Neutrophil (primary cell): ENCODE results near the gene MTCH2.
A peak's percentile ranks its signal among the peaks of the same experiment; 100 is the strongest.
"Not testable (repeated sequence)": the region's sequence is repeated elsewhere in the genome, so short reads cannot be mapped to it uniquely, and the experiment has no call there.

Experiments
- H3K27ac ChIP-seq: fragments of 200-600 bp; sonication (generic); 2 replicates; pipeline ENCODE4 v1.5.1; 2016; ENCODE audit warnings: mild to moderate bottlenecking, moderate library complexity
- H3K27me3 ChIP-seq: fragments of 200-600 bp; sonication (generic); 2 replicates; pipeline ENCODE4 v1.6.0; 2016; ENCODE audit warnings: mild to moderate bottlenecking
- H3K36me3 ChIP-seq: fragments of 200-600 bp; sonication (generic); 2 replicates; pipeline ENCODE4 v1.5.1; 2017
- H3K4me1 ChIP-seq, 2 experiments: fragments of 200-600 bp in 1 of 2; sonication (generic) in 1 of 2; 1 replicate in 1 of 2; 2 replicates in 1 of 2; pipeline versions ENCODE4 v1.5.1 to v1.6.1; 2013 to 2016; ENCODE audit warnings: low read depth in 1 of 2, low read length in 1 of 2, mild to moderate bottlenecking in 1 of 2, moderate library complexity in 1 of 2; ENCODE audit not compliant: control insufficient read depth in 1 of 2, insufficient read depth in 1 of 2
- H3K4me3 ChIP-seq, 2 experiments: fragments of 200-600 bp in 1 of 2; sonication (generic) in 1 of 2; 1 replicate in 1 of 2; 2 replicates in 1 of 2; pipeline ENCODE4 v1.5.1; 2013 to 2016; ENCODE audit warnings: low read depth in 1 of 2, low read length in 1 of 2, mild to moderate bottlenecking in 1 of 2, moderate library complexity in 1 of 2
- H3K9me3 ChIP-seq: fragments of 200-600 bp; sonication (generic); 2 replicates; pipeline ENCODE4 v1.5.1; 2016
- CTCF ChIP-seq: fragments of 200-600 bp; sonication (generic); IDR thresholded peaks from 2 replicates; pipeline ENCODE4 v1.5.1; 2016; ENCODE audit warnings: antibody characterized with exemption

The MTCH2 gene

GRCh38 chr11:47649276-47649675, 6.9 kb upstream of the MTCH2 start:
- Histone ChIP-seq H3K27ac (no peak overlapping the region), H3K9me3 (no peaks in the 10 kb centered on the region), H3K27me3 (no peaks in the 10 kb centered on the region), H3K4me3 (no peak overlapping the region), H3K36me3 (no peaks in the 10 kb centered on the region), H3K4me1 (no peaks in the 10 kb centered on the region)
- TF ChIP-seq CTCF: no peak

- Histone ChIP-seq H3K27me3 (no peaks in the 10 kb centered on the region), H3K4me3 (no peak overlapping the region), H3K4me1 (peaks cover 14 to 16% of the 10 kb centered on the region in 2 experiments), H3K27ac (no peak overlapping the region), H3K36me3 (no peaks in the 10 kb centered on the region), H3K9me3 (no peaks in the 10 kb centered on the region)
- TF ChIP-seq CTCF: no peak
These were observed 3.7 kb upstream of the MTCH2 start for GRCh38 chr11:47646019-47646418.

GRCh38 chr11:47645500-47645899, 3.1 kb upstream of the MTCH2 start:
- no peak overlapping the region for H3K27ac ChIP-seq
- H3K4me1 ChIP-seq: peaks cover 14 to 16% of the 10 kb centered on the region in 2 experiments
- TF ChIP-seq CTCF: no peak
- H3K4me3 ChIP-seq: no peak overlapping the region
- H3K9me3 ChIP-seq: no peaks in the 10 kb centered on the region
- no peaks in the 10 kb centered on the region for H3K36me3 ChIP-seq
- no peaks in the 10 kb centered on the region for H3K27me3 ChIP-seq

GRCh38 chr11:47641600-47642098, 710 bp downstream of the MTCH2 start:
- Histone ChIP-seq H3K9me3 (no peaks in the 10 kb centered on the region), H3K4me3 (peak overlapping the region; percentile 83 to 92), H3K27me3 (no peaks in the 10 kb centered on the region), H3K36me3 (no peaks in the 10 kb centered on the region), H3K4me1 (peaks cover 14 to 16% of the 10 kb centered on the region in 2 experiments), H3K27ac (peak overlapping the region; percentile 89)
- TF ChIP-seq CTCF: no peak

GRCh38 chr11:47640506-47640905, 1.9 kb downstream of the MTCH2 start:
- H3K9me3 ChIP-seq, H3K27ac ChIP-seq, H3K27me3 ChIP-seq, H3K36me3 ChIP-seq, H3K4me3 ChIP-seq: not testable (repeated sequence)
- H3K4me1 ChIP-seq: peaks cover 14 to 16% of the 10 kb centered on the region in 2 experiments

GRCh38 chr11:47636331-47636730, 6.0 kb downstream of the MTCH2 start:
- H3K36me3 ChIP-seq: peaks cover 34% of the 10 kb centered on the region
- not testable (repeated sequence) for H3K4me3 ChIP-seq, H3K4me1 ChIP-seq, H3K27me3 ChIP-seq, H3K9me3 ChIP-seq, H3K27ac ChIP-seq

- Histone ChIP-seq H3K27ac (no peak overlapping the region), H3K4me3 (no peak overlapping the region), H3K36me3 (peaks cover 77% of the 10 kb centered on the region), H3K27me3 (no peaks in the 10 kb centered on the region), H3K4me1 (no peaks in the 10 kb centered on the region), H3K9me3 (no peaks in the 10 kb centered on the region)
- no peak for TF ChIP-seq CTCF
These were observed 10.9 kb downstream of the MTCH2 start for GRCh38 chr11:47631473-47631872.
